ENCODE measurements around the gene ZNF625.
A peak's percentile ranks its signal among the peaks of the same experiment; 100 is the strongest.
"Not testable (repeated sequence)": the region's sequence is repeated elsewhere in the genome, so short reads cannot be mapped to it uniquely, and the experiment has no call there.

ZNF625 gene

DNA sequence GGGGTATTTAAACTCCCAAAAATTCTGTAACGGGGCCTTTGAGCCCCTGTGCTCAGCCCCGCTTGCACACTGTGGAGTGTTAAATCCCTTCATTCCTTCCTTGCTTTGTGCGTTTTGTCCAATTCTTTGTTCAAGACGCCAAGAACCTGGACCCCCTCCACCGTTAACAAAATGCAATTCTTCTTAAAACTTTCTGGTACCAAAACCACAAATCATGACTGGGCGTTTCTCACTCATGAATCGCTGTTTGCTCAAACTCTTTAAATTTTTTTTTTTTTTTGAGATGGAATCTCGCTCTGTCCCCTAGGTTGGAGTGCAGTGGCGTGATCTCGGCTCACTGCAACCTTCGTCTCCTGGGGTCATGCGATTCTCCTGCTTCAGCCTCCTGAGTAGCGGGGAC is 17.3 kb downstream of the ZNF625 start:
- no peak for DNase-seq (ENCODE audit: extremely low read depth in 1 of 2, low read depth in 1 of 2)

DNA sequence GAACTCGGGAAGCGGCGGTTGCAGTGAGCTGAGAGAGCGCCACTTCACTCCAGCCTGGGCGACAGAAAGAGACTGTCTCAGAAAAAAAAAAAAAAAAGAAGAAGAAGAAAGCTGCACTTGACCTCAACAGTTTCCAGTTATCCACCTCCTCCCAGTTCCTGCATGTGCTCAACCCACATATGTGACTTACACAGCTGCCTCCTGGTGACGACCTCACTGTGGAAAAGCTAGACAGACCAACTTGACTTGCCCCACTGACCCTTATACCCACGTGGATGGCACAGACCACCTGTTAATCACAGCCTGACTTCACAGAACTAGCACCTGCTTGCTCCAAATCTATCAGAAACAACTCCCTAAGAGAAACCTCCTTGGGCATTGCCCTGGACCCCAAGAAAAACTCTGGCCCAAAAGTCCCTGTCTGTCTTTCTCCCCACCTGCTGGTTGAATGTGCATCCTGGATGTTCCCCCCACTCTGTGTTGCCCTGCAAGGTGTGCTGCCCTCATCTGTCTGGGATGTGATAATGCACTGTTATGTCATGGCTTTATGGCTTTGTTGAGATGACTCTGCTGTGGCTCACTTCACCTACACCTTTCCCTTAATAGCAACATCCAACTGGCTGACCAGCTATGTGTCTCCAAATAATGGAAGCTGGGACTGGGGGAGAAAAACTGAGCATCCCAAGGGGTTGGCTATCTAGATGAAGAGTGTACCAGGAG is 19.2 kb downstream of the ZNF625 start:
- DNase-seq (ENCODE audit: extremely low read depth in 1 of 2, low read depth in 1 of 2), result peak in 1 of 2 donors; percentile 20

DNA sequence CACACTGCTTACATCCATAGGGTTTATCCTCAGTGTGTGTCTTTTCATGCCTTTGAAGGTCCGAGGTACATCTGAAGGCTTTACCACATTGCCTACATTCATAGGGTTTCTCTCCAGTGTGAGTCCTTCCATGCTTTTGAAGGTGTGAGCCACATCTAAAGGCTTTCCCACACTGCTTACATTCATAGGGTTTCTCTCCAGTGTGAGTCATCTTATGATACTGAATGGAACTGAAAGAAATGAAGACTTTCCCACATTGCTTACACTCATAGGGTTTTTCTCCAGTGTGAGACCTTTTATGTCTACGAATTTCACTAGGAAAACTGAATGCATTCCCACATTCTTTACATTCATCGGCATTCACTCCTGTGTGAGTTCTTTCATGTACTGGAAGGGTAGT is 23.5 kb downstream of the ZNF625 start:
- no peak for DNase-seq (ENCODE audit: extremely low read depth in 1 of 2, low read depth in 1 of 2)

DNA sequence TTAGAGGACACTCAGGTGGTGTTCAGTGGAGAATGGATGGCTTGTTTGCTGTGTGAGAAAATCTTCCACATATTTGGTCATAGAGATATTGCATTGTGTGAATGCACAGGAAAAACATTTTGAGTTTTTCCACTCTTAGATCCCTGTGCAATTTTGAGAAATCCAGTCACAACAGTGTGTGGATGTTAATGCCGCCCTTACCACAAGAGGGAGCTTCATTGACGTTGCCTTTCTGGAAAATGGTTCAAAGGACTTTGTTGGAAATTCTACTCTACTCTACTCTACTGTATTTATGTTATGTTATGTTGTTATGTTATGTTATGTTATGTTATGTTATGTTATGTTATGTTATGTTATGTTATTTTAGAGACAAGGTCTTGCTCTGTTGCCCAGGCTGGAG is 29.8 kb downstream of the ZNF625 start:
- DNase-seq (ENCODE audit: extremely low read depth in 1 of 2, low read depth in 1 of 2), result no peak

DNA sequence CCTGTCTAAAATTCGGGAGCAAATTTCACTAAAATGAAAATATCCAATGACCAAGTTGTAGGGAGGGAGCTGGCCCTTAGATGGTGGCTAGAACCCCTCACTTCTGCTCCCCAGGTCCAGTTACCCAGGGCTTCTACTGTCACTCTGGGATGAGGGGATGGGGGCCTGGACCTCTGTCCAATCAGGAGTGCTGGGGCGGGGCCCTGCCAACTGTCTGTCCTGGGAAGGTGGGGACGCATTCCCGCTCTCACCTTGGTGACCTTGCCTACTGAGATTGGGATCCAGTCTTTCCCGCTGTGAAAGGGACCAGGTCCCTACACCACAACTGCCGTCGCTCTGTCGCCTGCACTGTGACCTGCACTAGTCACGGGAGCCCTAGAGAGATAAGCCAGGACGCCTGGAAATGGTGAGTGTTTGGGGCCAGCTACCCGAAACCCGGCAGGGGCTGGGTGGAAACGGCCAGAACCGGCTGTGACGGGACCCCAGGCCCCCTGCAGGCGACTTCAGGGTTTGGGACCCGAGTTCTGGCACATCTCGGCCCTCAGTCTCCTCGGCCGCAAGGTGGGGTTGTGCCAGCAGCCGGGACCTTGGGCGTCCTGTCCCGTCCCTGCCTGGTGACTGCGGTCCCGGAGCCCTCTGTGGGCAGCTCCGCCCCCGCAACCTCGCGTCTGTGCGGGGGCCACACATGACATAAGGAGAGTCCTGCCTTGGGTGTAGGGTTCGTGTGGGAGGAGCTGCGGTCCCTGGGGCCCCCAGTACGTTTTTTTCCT is 39.1 kb downstream of the ZNF625 start:
- DNase-seq (ENCODE audit: extremely low read depth in 1 of 2, low read depth in 1 of 2), result no peak

DNA sequence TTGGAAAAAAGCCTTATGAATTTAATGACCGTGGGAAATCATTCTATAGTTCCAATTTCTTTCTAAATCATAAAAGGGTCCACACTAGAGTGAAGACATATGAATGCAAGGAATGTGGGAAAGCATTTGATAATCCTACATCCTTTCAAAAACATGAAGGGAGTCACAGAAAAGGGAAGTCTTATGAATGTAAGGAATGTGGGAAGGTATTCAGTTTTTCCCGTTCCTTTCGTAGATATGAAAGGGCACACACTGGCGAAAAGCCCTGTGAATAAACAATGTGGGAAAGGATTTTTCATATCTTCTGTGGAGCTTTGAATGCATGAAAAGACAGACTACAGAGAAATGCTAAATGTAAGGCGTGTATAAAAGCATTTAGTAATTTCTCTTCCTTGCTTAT is 43.4 kb downstream of the ZNF625 start:
- DNase-seq (ENCODE audit: extremely low read depth in 1 of 2, low read depth in 1 of 2), result no peak

DNA sequence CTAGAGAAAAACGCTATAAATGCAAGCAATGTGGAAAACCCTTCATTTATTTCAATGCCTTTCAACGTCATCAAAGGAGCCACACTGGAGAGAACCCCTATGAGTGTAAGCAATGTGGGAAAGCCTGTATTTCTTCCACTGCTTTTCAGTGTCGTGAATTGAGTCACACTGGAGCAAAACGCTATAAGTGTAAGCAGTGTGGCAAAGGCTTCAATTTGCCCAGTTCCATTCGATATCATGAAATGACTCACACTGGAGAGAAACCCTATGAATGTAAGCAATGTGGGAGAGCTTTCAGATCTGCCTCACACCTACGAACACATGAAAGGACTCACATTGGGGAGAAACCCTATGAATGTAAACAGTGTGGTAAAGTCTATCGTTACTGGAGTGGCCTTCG is 43.8 kb downstream of the ZNF625 start:
- peak in 1 of 2 donors; percentile 7 for DNase-seq (ENCODE audit: extremely low read depth in 1 of 2, low read depth in 1 of 2)

DNA sequence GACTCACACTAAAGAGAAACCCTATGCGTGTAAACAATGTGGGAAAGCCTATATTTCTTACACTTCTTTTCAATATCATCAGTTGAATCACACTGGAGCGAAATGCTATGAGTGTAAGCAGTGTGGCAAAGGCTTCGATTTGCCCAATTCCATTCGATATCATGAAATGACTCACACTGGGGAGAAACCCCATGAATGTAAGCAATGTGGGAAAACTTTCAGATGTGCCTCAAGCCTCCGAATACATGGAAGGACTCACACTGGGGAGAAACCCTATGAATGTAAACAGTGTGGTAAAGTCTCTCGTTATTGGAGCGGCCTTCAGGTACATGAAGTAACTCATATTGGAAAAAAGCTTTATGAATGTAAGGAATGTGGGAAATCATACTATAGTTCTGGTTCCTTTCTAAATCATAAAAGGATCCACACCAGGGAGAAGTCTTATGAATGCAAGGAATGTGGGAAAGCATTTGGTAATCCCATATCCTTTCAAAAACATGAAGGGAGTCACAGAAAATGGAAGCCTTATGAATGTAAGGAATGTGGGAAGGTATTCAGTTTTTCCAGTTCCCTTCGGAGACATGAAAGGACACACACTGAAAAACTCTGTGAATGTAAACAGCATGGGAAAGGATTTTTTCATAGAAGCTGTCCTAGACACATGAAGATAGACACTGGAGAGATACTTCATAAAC is 44.4 kb downstream of the ZNF625 start:
- no peak for DNase-seq (ENCODE audit: extremely low read depth in 1 of 2, low read depth in 1 of 2)

DNA sequence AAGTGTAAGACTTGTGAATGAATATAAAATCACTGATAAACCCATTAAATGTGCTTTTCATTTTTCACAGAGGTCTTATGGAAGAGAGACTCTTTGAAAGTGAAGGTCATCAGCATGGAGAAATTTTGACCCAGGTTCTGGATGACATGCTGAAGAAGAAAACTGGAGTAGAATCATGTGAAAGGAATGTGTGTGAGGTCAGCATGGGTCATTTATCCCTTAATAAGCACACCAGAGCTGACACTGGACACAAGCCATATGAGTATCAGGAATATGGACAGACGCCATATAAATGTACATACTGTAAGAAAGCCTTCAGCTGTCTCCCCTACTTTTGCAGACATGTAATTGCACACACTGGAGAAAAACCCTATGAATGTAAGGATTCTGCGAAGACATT is 45.4 kb downstream of the ZNF625 start:
- no peak for DNase-seq (ENCODE audit: extremely low read depth in 1 of 2, low read depth in 1 of 2)

DNA sequence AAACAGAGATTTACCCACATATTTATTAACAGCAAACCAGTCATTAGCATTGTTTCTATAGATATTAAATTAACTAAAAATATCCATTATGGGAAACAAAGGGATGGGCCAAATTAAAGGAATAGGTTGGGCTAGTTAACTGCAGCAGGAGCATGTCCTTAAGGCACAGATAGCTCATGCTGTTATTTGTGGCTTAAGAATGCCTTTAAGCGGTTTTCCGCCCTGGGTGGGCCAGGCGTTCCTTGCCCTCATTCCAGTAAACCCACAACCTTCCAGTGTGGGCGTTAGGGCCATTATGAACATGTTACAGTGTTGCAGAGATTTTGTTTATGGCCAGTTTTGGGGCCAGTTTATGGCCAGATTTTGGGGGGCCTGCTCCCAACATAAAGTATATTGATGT is 52.6 kb downstream of the ZNF625 start:
- not testable (repeated sequence) for DNase-seq (ENCODE audit: extremely low read depth in 1 of 2, low read depth in 1 of 2)

DNA sequence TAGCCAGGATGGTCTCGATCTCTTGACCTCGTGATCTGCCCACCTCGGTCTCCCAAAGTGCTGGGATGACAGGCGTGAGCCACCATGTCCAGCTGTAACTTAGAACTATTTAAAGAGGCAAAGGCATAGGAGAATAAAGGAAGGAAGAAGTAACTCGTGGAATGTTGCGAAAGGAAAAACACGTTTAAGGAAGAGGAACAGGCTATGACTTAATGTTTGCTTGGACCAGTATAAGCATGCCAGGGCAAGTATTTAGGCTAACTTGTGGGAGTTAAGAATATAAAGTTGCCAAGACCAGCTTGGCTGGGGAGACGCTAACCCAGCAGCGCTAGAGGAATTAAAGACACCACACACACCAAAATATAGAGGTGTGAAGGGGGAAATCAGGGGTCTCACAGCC is 58.5 kb downstream of the ZNF625 start:
- DNase-seq (ENCODE audit: extremely low read depth in 1 of 2, low read depth in 1 of 2), result no peak

DNA sequence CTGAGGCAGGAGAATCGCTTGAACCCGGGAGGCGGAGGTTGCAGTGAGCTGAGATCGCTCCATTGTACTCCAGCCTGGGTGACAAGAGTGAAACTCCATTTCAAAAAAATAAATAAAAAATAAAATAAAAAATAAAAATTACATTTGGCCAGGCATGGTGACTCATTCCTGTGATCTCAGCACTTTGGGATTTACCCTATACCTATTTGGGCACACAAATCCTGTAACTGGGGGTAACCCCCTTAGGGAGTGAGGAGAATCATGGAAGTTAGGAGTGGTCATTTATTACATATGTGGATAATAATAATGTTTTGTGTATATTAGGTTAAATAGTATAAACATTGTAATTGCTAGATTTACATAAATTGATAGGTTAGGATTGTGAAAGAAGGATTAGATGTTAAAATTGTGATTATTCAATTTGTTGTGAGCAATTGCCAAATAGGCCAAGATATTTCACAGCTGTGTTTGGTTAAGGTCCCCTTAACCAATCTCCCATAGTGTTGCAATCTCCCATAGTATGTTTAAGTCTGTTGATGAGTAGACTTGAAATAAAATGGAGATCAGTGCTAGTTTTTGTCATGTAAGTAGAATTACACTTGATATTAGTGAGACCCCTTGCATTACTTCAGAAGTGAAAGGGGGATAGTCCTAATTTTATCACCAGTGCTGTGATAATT is 61.3 kb downstream of the ZNF625 start:
- no peak for DNase-seq (ENCODE audit: extremely low read depth in 1 of 2, low read depth in 1 of 2)

Data from stimulated activated CD8-positive, alpha-beta memory T cell treated with anti-CD3 and anti-CD28 coated beads, Interleukin-7, amount 100 ng/mL, for 48 hours (primary cell).